RWPE2 (cell line): ENCODE data around the gene TTLL12.

ENCODE experiments used
- ATAC-seq: fragments of 200-7000 bp; cut with Tn5 transposase; 3 replicates; pipeline ENCODE4 v1.9.1; 2021; ENCODE audit warnings: low read depth
- DNase-seq: peaks from one replicate; pipeline ENCODE4 v3.0.0-alpha.2; 2020; ENCODE audit warnings: low spot score
- H3K27ac ChIP-seq: fragments of 450-650 bp; 2 replicates; pipeline ENCODE4 v1.5.1; 2017; ENCODE audit warnings: mild to moderate bottlenecking; ENCODE audit not compliant: poor library complexity, severe bottlenecking
- H3K27me3 ChIP-seq: fragments of 250-450 bp; sonication (Bioruptor Pico); 2 replicates; pipeline ENCODE4 v1.5.1; 2021; ENCODE audit warnings: mild to moderate bottlenecking, moderate library complexity; ENCODE audit not compliant: insufficient read depth, poor library complexity, severe bottlenecking
- H3K36me3 ChIP-seq: fragments of 250-450 bp; sonication (Bioruptor Pico); 2 replicates; pipeline ENCODE4 v1.5.1; 2020; ENCODE audit warnings: low read depth, mild to moderate bottlenecking, moderate library complexity
- H3K4me1 ChIP-seq: fragments of 250-450 bp; sonication (Bioruptor Pico); 2 replicates; pipeline ENCODE4 v1.5.1; 2021; ENCODE audit warnings: mild to moderate bottlenecking, moderate library complexity; ENCODE audit not compliant: insufficient read depth, poor library complexity, severe bottlenecking
- H3K4me3 ChIP-seq: fragments of 250-450 bp; sonication (Bioruptor Pico); 2 replicates; pipeline ENCODE4 v1.5.1; 2021; ENCODE audit warnings: mild to moderate bottlenecking, moderate library complexity; ENCODE audit not compliant: severe bottlenecking
- H3K9me3 ChIP-seq: fragments of 250-450 bp; sonication (Bioruptor Pico); 2 replicates; pipeline ENCODE4 v1.5.1; 2021; ENCODE audit warnings: mild to moderate bottlenecking, moderate library complexity; ENCODE audit not compliant: severe bottlenecking
- TF ChIP-seq, protein P1 (sequence below): fragments of 450-650 bp; IDR thresholded peaks from one replicate; pipeline ENCODE4 v1.5.1; 2017; ENCODE audit warnings: mild to moderate bottlenecking, moderate library complexity; ENCODE audit not compliant: poor library complexity, severe bottlenecking

TTLL12 gene

DNA sequence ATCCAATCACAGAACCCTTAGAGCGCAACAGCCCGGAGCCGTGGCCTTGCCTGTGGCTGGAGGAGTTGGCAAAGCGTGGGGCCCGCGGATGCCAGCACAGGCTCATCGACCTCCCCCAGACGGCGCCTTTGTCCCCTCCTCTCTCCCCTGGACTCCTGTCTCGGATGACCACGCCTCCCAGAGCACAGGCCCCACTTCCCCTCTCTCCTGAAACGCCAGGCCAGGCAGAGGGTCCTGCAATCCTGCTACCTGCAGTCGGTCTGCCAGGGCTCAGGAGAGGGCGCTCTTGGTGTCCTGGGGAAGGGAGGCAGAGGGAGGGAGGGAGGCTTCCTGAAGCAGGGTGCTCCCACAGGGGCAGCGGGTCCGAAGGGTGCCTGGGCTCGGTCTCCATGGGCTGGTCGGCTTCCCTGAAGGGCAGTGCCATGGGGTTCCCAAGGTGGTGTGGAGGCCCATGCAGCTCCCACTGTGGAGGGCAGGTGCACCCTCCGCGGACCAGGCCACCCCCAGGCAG is 16.6 kb upstream of the TTLL12 start:
- ATAC-seq (no peak), DNase-seq (no peak)
- H3K4me1 ChIP-seq = no peaks in the 10 kb centered on the region
- no peak overlapping the region for H3K4me3 ChIP-seq
- no peaks in the 10 kb centered on the region for H3K9me3 ChIP-seq
- TF ChIP-seq, protein P1, sequence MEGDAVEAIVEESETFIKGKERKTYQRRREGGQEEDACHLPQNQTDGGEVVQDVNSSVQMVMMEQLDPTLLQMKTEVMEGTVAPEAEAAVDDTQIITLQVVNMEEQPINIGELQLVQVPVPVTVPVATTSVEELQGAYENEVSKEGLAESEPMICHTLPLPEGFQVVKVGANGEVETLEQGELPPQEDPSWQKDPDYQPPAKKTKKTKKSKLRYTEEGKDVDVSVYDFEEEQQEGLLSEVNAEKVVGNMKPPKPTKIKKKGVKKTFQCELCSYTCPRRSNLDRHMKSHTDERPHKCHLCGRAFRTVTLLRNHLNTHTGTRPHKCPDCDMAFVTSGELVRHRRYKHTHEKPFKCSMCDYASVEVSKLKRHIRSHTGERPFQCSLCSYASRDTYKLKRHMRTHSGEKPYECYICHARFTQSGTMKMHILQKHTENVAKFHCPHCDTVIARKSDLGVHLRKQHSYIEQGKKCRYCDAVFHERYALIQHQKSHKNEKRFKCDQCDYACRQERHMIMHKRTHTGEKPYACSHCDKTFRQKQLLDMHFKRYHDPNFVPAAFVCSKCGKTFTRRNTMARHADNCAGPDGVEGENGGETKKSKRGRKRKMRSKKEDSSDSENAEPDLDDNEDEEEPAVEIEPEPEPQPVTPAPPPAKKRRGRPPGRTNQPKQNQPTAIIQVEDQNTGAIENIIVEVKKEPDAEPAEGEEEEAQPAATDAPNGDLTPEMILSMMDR = no peak
- H3K36me3 ChIP-seq = no peaks in the 10 kb centered on the region
- H3K27me3 ChIP-seq = no peaks in the 10 kb centered on the region
- H3K27ac ChIP-seq = no peak overlapping the region

DNA sequence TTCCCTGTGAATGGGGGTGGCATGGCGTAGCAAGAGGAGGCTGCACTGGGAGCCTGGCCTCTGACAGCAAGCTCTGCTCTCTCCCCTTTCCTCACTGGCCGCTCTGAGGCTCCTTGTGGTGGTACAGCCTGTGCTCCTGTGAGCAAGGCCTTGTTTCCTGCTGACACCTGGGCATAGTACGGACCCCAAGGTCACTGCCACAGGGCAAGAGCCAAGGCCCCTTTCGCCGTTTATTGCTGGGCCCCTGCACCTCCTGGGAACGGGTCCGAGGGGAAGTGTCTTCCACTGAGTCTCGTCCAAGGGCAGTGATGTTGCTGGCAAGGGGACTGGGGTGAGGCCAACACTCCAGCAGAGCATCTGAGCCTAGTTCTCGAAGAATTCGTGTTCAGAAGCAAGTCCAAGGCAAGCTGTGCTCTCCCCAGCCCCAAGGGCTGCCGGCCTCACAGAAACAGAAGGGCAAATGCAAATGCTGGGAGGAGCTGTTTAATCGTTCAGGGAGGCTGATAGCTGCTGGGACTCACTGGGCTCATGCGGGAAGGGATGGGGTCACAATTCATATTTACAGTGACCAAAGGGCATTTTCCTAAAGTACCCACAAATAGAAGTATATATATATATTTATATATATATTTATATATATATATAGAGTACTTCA is 15.9 kb upstream of the TTLL12 start:
- Histone ChIP-seq H3K9me3 (no peaks in the 10 kb centered on the region), H3K36me3 (no peaks in the 10 kb centered on the region), H3K4me1 (no peaks in the 10 kb centered on the region), H3K27ac (no peak overlapping the region), H3K27me3 (no peaks in the 10 kb centered on the region), H3K4me3 (no peak overlapping the region)
- no peak for ATAC-seq
- TF ChIP-seq, protein P1 = no peak
- DNase-seq = no peak

DNA sequence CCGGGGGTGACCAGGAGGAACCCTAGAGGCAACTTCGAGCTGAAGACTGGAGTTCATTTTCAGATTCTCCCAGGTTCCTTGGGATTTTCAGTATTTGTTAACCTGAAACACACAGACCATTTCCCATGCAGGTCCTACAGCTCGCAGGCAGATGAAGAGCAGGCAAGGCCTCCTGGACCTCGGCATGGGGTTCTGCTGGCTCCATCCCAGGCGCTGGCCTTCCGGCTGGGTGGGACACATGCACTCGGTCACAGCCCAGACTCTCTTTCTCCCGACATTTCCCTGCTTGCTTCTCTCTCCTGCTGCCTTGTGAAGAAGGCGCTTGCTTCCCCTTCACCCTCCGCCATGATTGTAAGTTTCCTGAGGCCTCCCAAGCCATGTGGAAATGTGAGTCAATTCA is 15.4 kb upstream of the TTLL12 start:
- H3K4me3 ChIP-seq = no peak overlapping the region
- H3K36me3 ChIP-seq = no peaks in the 10 kb centered on the region
- no peaks in the 10 kb centered on the region for H3K9me3 ChIP-seq
- TF ChIP-seq, protein P1 = no peak
- H3K27me3 ChIP-seq = no peaks in the 10 kb centered on the region
- H3K4me1 ChIP-seq = no peaks in the 10 kb centered on the region
- no peak overlapping the region for H3K27ac ChIP-seq
- DNase-seq = no peak
- ATAC-seq = no peak

DNA sequence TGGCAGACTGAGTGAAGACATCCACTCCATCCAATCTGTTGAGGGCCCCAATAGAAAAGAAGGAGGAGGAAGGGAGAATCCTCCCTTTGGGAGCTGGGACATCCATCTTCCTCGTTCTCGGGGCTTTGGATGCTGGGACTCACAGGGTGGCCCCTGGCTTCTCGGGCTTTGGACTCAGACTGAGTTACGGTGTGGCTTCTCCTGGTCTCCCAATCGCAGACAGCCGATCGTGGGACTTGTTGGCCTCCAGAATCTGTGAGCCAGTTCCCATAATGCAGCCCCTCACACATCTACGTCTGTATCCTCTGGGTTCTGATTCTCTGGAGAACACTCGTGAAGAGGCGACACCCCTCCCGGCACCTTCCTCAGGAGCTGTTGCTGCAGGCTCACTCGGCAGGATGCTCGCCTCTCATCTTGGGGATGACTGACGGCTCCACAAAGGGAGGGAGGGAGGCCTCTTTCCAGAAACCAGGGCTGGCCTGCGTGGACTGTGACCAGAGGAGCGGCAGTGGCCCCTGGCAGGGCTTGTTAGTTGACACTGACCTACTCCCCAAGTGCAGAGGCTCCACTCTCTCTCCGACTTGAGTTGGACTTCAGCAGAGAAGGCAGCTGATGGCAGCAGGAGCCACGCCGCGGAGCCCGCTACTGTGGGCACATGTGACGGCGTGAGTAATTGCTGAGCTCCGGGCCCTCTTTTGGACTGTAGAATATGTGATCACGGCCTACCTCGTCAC is 14.7 kb upstream of the TTLL12 start:
- DNase-seq = no peak
- ATAC-seq = no peak
- Histone ChIP-seq H3K4me1 (no peaks in the 10 kb centered on the region), H3K36me3 (no peaks in the 10 kb centered on the region), H3K27me3 (no peaks in the 10 kb centered on the region), H3K4me3 (no peak overlapping the region), H3K27ac (no peak overlapping the region), H3K9me3 (no peaks in the 10 kb centered on the region)
- TF ChIP-seq, protein P1 = no peak

DNA sequence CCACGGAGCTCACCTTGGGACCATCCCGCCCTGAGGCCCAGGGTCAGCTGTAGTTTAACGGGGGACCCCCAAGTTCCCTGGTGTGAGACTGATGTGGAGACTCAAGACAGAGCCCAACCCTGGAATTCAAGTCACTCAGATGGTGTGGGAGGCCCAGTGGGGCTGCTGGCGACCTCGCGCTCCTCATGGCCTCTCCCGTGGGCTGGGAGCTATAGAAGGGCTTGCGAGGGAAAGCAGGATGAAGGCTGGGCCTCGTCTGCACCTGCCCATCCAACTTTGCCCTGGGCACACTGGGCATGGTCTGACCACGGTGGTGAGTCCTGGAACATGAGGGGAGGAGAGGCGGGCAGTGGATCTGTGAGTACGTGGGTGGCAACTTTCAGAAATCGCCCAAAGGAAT is 13.6 kb upstream of the TTLL12 start:
- Histone ChIP-seq H3K4me1 (no peaks in the 10 kb centered on the region), H3K9me3 (no peaks in the 10 kb centered on the region), H3K4me3 (no peak overlapping the region), H3K36me3 (no peaks in the 10 kb centered on the region), H3K27me3 (no peaks in the 10 kb centered on the region), H3K27ac (no peak overlapping the region)
- no peak for ATAC-seq
- TF ChIP-seq, protein P1 = no peak
- no peak for DNase-seq
